Urinary bladder (tissue), 4 donors: ENCODE data around the gene MYCL. TPM values are rescaled to one million over a fixed set of nuclear protein-coding genes. Genes with fewer than 3 reads are reported as not detected.
A peak's percentile ranks its signal among the peaks of the same experiment; 100 is the strongest.

Source experiments
- DNase-seq: peaks from one replicate; pipeline ENCODE4 v3.0.0-alpha.2; 2015; ENCODE audit errors: extremely low spot score
- H3K27ac ChIP-seq: one replicate; pipeline ENCODE4 v1.5.1; 2013; ENCODE audit warnings: low read depth, mild to moderate bottlenecking, moderate library complexity
- H3K36me3 ChIP-seq: one replicate; pipeline ENCODE4 v1.6.1; 2013; ENCODE audit warnings: mild to moderate bottlenecking, moderate library complexity; ENCODE audit not compliant: insufficient read depth
- H3K4me1 ChIP-seq: one replicate; pipeline ENCODE4 v1.6.1; 2013; ENCODE audit warnings: mild to moderate bottlenecking, moderate library complexity; ENCODE audit not compliant: insufficient read depth
- H3K4me3 ChIP-seq: one replicate; pipeline ENCODE4 v1.5.1; 2013; ENCODE audit warnings: low read depth, low read length
- WGBS: extraction: QIAGEN DNeasy Blood & Tissue Kit; methylation state at CpG from one replicate; pipeline ENCODE4 v1.1.7; 2013; 5-methylcytosine and 5-hydroxymethylcytosine counted together
- polyA plus RNA-seq: library from polyadenylated mRNA; stranded (reverse); fragments of 200-250 nt; gene quantifications from one replicate; pipeline ENCODE4 v1.2.3, GENCODE V29; 2013
- total RNA-seq: library from RNA; depleted of rRNA; stranded (reverse); fragments of >200 nt; gene quantifications from one replicate; pipeline ENCODE4 v1.2.3, GENCODE V29; 2014
- donor health status: healthy with polysubstance abuse.
- donor health status: healthy.

Gene MYCL
- total and polyA plus RNA-seq, 2 donors, result 5.5 to 35.1 TPM

- H3K27ac ChIP-seq, result no peak overlapping the region
- 72% methylated on average over 4 of the region's 4 CpGs for WGBS
- H3K36me3 ChIP-seq, result no peaks in the 10 kb centered on the region
- no peak overlapping the region for H3K4me3 ChIP-seq
- H3K4me1 ChIP-seq, result no peaks in the 10 kb centered on the region
- DNase-seq, result no peak
These were observed 3.5 kb upstream of the MYCL start for GRCh38 chr1:39905172-39905571.

- Histone ChIP-seq H3K36me3 (no peaks in the 10 kb centered on the region), H3K27ac (no peak overlapping the region), H3K4me1 (peaks cover 1% of the 10 kb centered on the region), H3K4me3 (peak overlapping the region; percentile 61)
- 6% methylated on average over 13 of the region's 13 CpGs for WGBS
- no peak for DNase-seq
These were observed 717 bp upstream of the MYCL start for GRCh38 chr1:39902460-39902807.

- Histone ChIP-seq H3K36me3 (no peaks in the 10 kb centered on the region), H3K4me1 (peaks cover 1% of the 10 kb centered on the region), H3K27ac (no peak overlapping the region), H3K4me3 (peak overlapping the region; percentile 61)
- under 1% methylated on average over 28 of the region's 28 CpGs for WGBS
- DNase-seq, result no peak
These were observed 328 bp downstream of the MYCL start for GRCh38 chr1:39901464-39901713.

- H3K4me1 ChIP-seq, result peaks cover 1% of the 10 kb centered on the region
- H3K27ac ChIP-seq, result no peak overlapping the region
- no peak for DNase-seq
- peak overlapping the region; percentile 61 for H3K4me3 ChIP-seq
- H3K36me3 ChIP-seq, result no peaks in the 10 kb centered on the region
- WGBS, result 3% methylated on average over 64 of the region's 64 CpGs
These were observed 854 bp downstream of the MYCL start for GRCh38 chr1:39900662-39901463.

- DNase-seq, result no peak
- no peaks in the 10 kb centered on the region for H3K36me3 ChIP-seq
- H3K4me1 ChIP-seq, result peaks cover 1% of the 10 kb centered on the region
- 73% methylated on average over 8 of the region's 8 CpGs for WGBS
- H3K4me3 ChIP-seq, result peak overlapping the region; percentile 61
- no peak overlapping the region for H3K27ac ChIP-seq
These were observed 1.8 kb downstream of the MYCL start for GRCh38 chr1:39899611-39900538.

- H3K4me1 ChIP-seq, result peaks cover 1% of the 10 kb centered on the region
- no peak overlapping the region for H3K4me3 ChIP-seq
- no peaks in the 10 kb centered on the region for H3K36me3 ChIP-seq
- H3K27ac ChIP-seq, result no peak overlapping the region
- peak; percentile 66 for DNase-seq
- whole genome bisulfite sequencing, result 56% methylated on average over 14 of the region's 14 CpGs
These were observed 2.8 kb downstream of the MYCL start for GRCh38 chr1:39898648-39899603.

- peaks cover 1% of the 10 kb centered on the region for H3K4me1 ChIP-seq
- no peak for DNase-seq
- no peak overlapping the region for H3K27ac ChIP-seq
- 33% methylated on average over 3 of the region's 3 CpGs for whole genome bisulfite sequencing
- H3K4me3 ChIP-seq, result no peak overlapping the region
- no peaks in the 10 kb centered on the region for H3K36me3 ChIP-seq
These were observed 3.5 kb downstream of the MYCL start for GRCh38 chr1:39898191-39898590.

GRCh38 chr1:39896909-39897685 is 4.6 kb downstream of the MYCL start:
- no peak for DNase-seq
- WGBS, result 76% methylated on average over 11 of the region's 11 CpGs
- no peak overlapping the region for H3K4me3 ChIP-seq
- no peaks in the 10 kb centered on the region for H3K36me3 ChIP-seq
- H3K27ac ChIP-seq, result no peak overlapping the region
- H3K4me1 ChIP-seq, result peaks cover 1% of the 10 kb centered on the region

GRCh38 chr1:39895731-39896480 is 5.8 kb downstream of the MYCL start:
- Histone ChIP-seq H3K4me1 (peaks cover 1% of the 10 kb centered on the region), H3K4me3 (no peak overlapping the region), H3K36me3 (no peaks in the 10 kb centered on the region), H3K27ac (no peak overlapping the region)
- 78% methylated on average over 5 of the region's 5 CpGs for WGBS
- no peak for DNase-seq

- 64% methylated on average over 3 of the region's 3 CpGs for WGBS
- Histone ChIP-seq H3K36me3 (no peaks in the 10 kb centered on the region), H3K4me3 (no peak overlapping the region), H3K27ac (no peak overlapping the region), H3K4me1 (peaks cover 1% of the 10 kb centered on the region)
- DNase-seq, result no peak
These were observed 6.7 kb downstream of the MYCL start for GRCh38 chr1:39894884-39895495.

GRCh38 chr1:39892601-39893595 is 8.8 kb downstream of the MYCL start:
- H3K36me3 ChIP-seq, result no peaks in the 10 kb centered on the region
- H3K4me3 ChIP-seq, result no peak overlapping the region
- H3K4me1 ChIP-seq, result no peaks in the 10 kb centered on the region
- WGBS, result 15% methylated on average over 6 of the region's 6 CpGs
- H3K27ac ChIP-seq, result no peak overlapping the region
- DNase-seq, result no peak
